Dedifferentiated amniotic fluid mesenchymal stem cell (primary cell): ENCODE data around the gene RNPEPL1.
"Not testable (repeated sequence)": the region's sequence is repeated elsewhere in the genome, so short reads cannot be mapped to it uniquely, and the experiment has no call there.

Experiments
- DNase-seq: peaks from one replicate; pipeline ENCODE4 v3.0.0-alpha.2; 2016; ENCODE audit errors: extremely low spot score

Gene RNPEPL1

GRCh38 chr2:240567872-240568677 lies at the start of gene RNPEPL1:
Gene RNPEPL1 (plus strand): TSS chr2:240568484. CDS start chr2:240568587, 103 bp downstream.
- no peak for DNase-seq

GRCh38 chr2:240518981-240519380 lies 49.3 kb upstream of the RNPEPL1 start:
- DNase-seq, result no peak

GRCh38 chr2:240519396-240520129 lies 48.7 kb upstream of the RNPEPL1 start:
- peak; percentile 49 for DNase-seq

GRCh38 chr2:240520130-240520973 lies 47.9 kb upstream of the RNPEPL1 start:
- no peak for DNase-seq

- DNase-seq, result no peak
These were observed 47.3 kb upstream of the RNPEPL1 start for GRCh38 chr2:240520974-240521350.

- not testable (repeated sequence) for DNase-seq
These were observed 46.4 kb upstream of the RNPEPL1 start for GRCh38 chr2:240521885-240522284.

- DNase-seq, result no peak
These were observed 45.9 kb upstream of the RNPEPL1 start for GRCh38 chr2:240522406-240522805.

GRCh38 chr2:240523451-240524281 lies 44.6 kb upstream of the RNPEPL1 start:
- no peak for DNase-seq

- DNase-seq, result no peak
These were observed 43.1 kb upstream of the RNPEPL1 start for GRCh38 chr2:240524963-240525718.

- no peak for DNase-seq
These were observed 42.5 kb upstream of the RNPEPL1 start for GRCh38 chr2:240525802-240526201.

- no peak for DNase-seq
These were observed 41.8 kb upstream of the RNPEPL1 start for GRCh38 chr2:240526521-240526920.

- no peak for DNase-seq
These were observed 41.0 kb upstream of the RNPEPL1 start for GRCh38 chr2:240527153-240527750.

- DNase-seq, result no peak
These were observed 39.8 kb upstream of the RNPEPL1 start for GRCh38 chr2:240528406-240529040.

- no peak for DNase-seq
These were observed 38.8 kb upstream of the RNPEPL1 start for GRCh38 chr2:240529344-240529999.

- DNase-seq, result no peak
These were observed 38.1 kb upstream of the RNPEPL1 start for GRCh38 chr2:240530181-240530580.

GRCh38 chr2:240531038-240531437 lies 37.2 kb upstream of the RNPEPL1 start:
- no peak for DNase-seq

GRCh38 chr2:240532031-240532775 lies 36.1 kb upstream of the RNPEPL1 start:
- no peak for DNase-seq

- DNase-seq, result no peak
These were observed 30.1 kb upstream of the RNPEPL1 start for GRCh38 chr2:240538031-240538780.
